HEK293 (cell line): ENCODE measurements around the gene FGFBP3.

Experiments used
- MZF1 ChIP-seq: fragments of 450-650 bp; formaldehyde crosslinking; IDR thresholded peaks from 2 replicates; pipeline ENCODE4 v1.5.1; 2017; ENCODE audit warnings: missing biosample characterization, missing genetic modification characterization, borderline replicate concordance
- YY2 ChIP-seq: fragments of 450-650 bp; formaldehyde crosslinking; IDR thresholded peaks from 2 replicates; pipeline ENCODE4 v1.5.1; 2016; ENCODE audit warnings: missing biosample characterization, missing genetic modification characterization
- ZNF146 ChIP-seq: fragments of 450-650 bp; formaldehyde crosslinking; IDR thresholded peaks from 2 replicates; pipeline ENCODE4 v1.5.1; 2016; ENCODE audit warnings: missing biosample characterization, missing genetic modification characterization
- ZNF23 ChIP-seq: fragments of 450-650 bp; formaldehyde crosslinking; IDR thresholded peaks from 2 replicates; pipeline ENCODE4 v1.5.1; 2016; ENCODE audit warnings: missing biosample characterization, missing genetic modification characterization, borderline replicate concordance
- ZNF324 ChIP-seq: fragments of 450-650 bp; formaldehyde crosslinking; IDR thresholded peaks from 2 replicates; pipeline ENCODE4 v1.5.1; 2016; ENCODE audit warnings: missing biosample characterization, missing genetic modification characterization
- TF ChIP-seq, protein P1 (sequence below): fragments of 450-650 bp; formaldehyde crosslinking; conservative IDR thresholded peaks from 2 replicates; pipeline ENCODE4 v1.5.1; 2016; ENCODE audit warnings: low read depth, missing biosample characterization, missing genetic modification characterization
- TF ChIP-seq, protein P2 (sequence below): fragments of 450-650 bp; formaldehyde crosslinking; IDR thresholded peaks from 2 replicates; pipeline ENCODE4 v1.5.1; 2016; ENCODE audit warnings: missing biosample characterization, missing genetic modification characterization
- TF ChIP-seq, protein P3 (sequence below): IDR thresholded peaks from 2 replicates; pipeline ENCODE4 v1.6.1; 2011; ENCODE audit warnings: mild to moderate bottlenecking, low read depth, low read length, borderline replicate concordance
- TF ChIP-seq, protein P4 (sequence below): fragments of 450-650 bp; formaldehyde crosslinking; IDR thresholded peaks from 2 replicates; pipeline ENCODE4 v1.5.1; 2016; ENCODE audit warnings: missing biosample characterization, missing genetic modification characterization

DNA sequence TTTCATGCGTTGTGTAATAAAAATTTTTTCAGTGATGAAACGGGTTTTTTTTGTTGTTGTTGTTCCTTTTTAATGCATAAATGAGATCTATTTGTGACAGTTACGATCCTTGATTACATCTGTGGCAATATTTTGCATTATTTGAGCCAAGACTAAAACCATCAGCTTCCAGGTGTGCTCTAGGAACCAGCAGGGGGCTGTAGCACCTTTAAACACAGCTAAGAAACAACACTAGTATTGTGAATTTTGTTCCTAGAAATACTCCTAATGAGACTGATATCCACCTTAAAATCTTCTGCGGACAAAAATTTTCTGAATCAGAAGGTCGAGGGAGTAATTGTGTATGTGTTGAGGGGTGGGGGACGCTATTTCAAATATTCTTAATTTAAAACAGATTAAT lies 52.6 kb downstream of the FGFBP3 start:
- TF ChIP-seq, protein P1, sequence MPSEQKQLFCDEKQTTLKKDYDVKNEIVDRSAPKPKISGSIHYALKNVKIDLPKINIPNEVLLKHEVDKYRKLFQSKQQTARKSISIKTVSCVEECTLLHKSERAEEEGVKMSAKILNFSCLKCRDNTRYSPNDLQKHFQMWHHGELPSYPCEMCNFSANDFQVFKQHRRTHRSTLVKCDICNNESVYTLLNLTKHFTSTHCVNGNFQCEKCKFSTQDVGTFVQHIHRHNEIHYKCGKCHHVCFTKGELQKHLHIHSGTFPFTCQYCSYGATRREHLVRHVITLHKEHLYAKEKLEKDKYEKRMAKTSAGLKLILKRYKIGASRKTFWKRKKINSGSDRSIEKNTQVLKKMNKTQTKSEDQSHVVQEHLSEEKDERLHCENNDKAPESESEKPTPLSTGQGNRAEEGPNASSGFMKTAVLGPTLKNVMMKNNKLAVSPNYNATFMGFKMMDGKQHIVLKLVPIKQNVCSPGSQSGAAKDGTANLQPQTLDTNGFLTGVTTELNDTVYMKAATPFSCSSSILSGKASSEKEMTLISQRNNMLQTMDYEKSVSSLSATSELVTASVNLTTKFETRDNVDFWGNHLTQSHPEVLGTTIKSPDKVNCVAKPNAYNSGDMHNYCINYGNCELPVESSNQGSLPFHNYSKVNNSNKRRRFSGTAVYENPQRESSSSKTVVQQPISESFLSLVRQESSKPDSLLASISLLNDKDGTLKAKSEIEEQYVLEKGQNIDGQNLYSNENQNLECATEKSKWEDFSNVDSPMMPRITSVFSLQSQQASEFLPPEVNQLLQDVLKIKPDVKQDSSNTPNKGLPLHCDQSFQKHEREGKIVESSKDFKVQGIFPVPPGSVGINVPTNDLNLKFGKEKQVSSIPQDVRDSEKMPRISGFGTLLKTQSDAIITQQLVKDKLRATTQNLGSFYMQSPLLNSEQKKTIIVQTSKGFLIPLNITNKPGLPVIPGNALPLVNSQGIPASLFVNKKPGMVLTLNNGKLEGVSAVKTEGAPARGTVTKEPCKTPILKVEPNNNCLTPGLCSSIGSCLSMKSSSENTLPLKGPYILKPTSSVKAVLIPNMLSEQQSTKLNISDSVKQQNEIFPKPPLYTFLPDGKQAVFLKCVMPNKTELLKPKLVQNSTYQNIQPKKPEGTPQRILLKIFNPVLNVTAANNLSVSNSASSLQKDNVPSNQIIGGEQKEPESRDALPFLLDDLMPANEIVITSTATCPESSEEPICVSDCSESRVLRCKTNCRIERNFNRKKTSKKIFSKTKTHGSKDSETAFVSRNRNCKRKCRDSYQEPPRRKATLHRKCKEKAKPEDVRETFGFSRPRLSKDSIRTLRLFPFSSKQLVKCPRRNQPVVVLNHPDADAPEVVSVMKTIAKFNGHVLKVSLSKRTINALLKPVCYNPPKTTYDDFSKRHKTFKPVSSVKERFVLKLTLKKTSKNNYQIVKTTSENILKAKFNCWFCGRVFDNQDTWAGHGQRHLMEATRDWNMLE (tag by site-specific recombination) = no peak
- TF ChIP-seq, protein P2, sequence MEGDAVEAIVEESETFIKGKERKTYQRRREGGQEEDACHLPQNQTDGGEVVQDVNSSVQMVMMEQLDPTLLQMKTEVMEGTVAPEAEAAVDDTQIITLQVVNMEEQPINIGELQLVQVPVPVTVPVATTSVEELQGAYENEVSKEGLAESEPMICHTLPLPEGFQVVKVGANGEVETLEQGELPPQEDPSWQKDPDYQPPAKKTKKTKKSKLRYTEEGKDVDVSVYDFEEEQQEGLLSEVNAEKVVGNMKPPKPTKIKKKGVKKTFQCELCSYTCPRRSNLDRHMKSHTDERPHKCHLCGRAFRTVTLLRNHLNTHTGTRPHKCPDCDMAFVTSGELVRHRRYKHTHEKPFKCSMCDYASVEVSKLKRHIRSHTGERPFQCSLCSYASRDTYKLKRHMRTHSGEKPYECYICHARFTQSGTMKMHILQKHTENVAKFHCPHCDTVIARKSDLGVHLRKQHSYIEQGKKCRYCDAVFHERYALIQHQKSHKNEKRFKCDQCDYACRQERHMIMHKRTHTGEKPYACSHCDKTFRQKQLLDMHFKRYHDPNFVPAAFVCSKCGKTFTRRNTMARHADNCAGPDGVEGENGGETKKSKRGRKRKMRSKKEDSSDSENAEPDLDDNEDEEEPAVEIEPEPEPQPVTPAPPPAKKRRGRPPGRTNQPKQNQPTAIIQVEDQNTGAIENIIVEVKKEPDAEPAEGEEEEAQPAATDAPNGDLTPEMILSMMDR (tag by site-specific recombination) = peak; percentile 38; the same call in 1 of the 2 replicates
- no peak for TF ChIP-seq ZNF146 (tag by site-specific recombination)
- TF ChIP-seq, protein P3, sequence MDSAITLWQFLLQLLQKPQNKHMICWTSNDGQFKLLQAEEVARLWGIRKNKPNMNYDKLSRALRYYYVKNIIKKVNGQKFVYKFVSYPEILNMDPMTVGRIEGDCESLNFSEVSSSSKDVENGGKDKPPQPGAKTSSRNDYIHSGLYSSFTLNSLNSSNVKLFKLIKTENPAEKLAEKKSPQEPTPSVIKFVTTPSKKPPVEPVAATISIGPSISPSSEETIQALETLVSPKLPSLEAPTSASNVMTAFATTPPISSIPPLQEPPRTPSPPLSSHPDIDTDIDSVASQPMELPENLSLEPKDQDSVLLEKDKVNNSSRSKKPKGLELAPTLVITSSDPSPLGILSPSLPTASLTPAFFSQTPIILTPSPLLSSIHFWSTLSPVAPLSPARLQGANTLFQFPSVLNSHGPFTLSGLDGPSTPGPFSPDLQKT = no peak
- no peak for TF ChIP-seq MZF1 (tag by site-specific recombination)
- TF ChIP-seq, protein P4, sequence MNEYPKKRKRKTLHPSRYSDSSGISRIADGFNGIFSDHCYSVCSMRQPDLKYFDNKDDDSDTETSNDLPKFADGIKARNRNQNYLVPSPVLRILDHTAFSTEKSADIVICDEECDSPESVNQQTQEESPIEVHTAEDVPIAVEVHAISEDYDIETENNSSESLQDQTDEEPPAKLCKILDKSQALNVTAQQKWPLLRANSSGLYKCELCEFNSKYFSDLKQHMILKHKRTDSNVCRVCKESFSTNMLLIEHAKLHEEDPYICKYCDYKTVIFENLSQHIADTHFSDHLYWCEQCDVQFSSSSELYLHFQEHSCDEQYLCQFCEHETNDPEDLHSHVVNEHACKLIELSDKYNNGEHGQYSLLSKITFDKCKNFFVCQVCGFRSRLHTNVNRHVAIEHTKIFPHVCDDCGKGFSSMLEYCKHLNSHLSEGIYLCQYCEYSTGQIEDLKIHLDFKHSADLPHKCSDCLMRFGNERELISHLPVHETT (tag by site-specific recombination) = no peak
- TF ChIP-seq ZNF324 (tag by site-specific recombination) = no peak
- no peak for TF ChIP-seq YY2 (tag by site-specific recombination)
- TF ChIP-seq ZNF23 = no peak
